ENCODE results near the gene DELE1. TPM values are rescaled to one million over a fixed set of nuclear protein-coding genes. Genes with fewer than 3 reads are reported as not detected.

The DELE1 gene
- total RNA-seq, 1 donor from 2014 or later: 69.5 TPM

DNA sequence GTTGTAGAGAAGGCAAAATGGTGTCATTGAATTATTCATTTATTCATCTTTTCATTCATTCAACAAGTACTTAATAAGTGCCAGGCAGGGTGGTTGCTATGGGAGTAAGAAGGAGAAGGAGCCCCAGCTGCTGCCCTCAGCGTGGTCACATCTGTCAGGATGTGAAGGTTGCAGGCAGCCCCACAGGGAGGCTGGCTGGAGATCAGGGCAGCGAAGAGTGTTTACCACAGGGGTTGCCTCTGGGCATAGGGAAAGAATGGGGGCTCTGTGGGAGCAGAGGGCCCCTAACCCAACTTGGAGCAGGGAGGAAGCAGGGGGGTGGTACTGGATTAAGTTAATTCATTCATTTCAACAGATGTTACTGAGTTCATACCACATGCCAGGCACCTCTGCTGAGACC is 28.3 kb downstream of the DELE1 start:
- DNase-seq (ENCODE audit: extremely low read depth, low read depth, low spot score): no peak

DNA sequence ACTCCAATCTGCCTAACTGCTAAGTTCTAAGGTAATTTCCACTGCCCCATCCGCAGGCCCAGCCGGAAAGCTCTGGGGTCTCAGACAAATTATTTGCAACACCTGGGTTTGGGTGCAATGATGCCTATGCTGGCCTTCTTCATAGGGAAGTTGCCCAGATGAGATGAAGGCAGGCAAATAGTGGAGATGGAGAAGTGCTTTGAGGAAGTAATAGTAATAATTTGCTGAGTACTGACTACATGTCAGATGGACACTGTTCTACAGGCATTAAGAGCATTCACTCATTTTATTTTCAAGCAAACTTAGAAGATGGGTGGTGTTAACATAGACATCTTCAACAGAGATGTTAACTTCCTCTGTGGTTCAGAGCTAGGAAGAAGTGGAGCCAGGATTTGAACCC is 30.5 kb downstream of the DELE1 start:
- no peak for DNase-seq (ENCODE audit: extremely low read depth, low read depth, low spot score)

DNA sequence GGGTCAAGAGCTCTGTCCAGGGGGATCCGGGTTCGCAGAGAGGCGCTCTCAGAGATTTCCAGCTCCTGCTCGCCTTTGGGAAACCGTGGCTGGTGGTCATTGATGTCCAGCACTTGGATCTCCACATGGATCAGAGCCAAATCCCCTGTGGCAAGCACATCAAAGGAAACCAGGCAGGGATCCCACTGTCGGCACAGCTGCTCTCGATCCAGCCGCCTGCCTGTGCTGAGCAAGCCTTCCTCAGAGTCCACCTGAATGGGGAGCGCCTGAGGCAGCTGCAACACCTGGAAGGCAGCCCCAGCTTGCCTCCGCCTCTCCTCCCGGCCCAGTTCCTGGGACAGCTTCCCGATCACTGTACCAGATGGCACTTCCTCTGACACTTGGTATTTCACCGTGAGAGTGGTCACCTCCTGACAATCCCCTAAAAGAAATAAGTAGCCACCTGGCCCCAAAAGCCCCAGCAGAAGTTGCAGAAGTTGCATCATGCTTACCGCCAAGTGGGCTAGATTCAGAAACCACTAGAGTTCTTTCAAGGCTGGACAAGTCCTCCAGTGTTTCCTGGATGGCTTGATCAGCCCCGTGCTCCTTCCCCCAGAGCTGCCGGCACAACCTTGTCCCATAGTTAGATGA is 33.8 kb downstream of the DELE1 start:
- DNase-seq (ENCODE audit: extremely low read depth, low read depth, low spot score): no peak

- DNase-seq (ENCODE audit: extremely low read depth, low read depth, low spot score): peak; percentile 66
These were observed 34.4 kb downstream of the DELE1 start, which contains the start of gene PCDH12 for GRCh38 chr5:141958113-141958512. Gene PCDH12 (minus strand): TSS chr5:141958202. CDS start chr5:141957851, 351 bp downstream.

DNA sequence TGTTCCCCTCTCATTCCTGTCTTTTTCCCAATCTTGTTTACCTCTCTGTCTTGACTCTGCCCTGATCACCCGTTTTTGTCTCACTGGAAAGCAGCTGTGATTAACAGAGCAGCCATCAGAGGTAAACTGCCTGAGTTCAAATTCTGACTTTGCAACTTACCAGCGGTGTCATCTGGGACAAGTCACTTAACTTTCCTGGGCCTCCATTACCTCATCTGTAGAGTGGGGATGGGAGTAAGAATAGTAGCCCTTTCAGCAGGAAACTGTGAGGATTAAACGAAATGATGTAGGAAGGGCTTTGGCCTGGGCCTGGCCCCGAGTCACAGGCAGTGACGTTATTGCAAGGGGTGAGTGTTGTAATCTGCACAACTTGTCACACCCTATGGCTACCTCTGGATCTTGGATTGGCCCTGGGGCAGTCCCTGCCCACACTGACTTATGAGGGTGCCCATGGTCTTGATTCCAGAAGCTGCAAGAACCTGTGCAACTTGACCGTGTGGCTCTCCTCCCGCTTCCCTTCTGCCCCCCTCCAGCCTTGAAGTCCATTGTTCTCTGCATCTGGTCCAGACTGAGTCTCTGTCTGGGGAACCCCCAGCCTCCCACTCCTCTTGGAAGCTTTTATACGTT is 35.0 kb downstream of the DELE1 start:
- no peak for DNase-seq (ENCODE audit: extremely low read depth, low read depth, low spot score)

DNA sequence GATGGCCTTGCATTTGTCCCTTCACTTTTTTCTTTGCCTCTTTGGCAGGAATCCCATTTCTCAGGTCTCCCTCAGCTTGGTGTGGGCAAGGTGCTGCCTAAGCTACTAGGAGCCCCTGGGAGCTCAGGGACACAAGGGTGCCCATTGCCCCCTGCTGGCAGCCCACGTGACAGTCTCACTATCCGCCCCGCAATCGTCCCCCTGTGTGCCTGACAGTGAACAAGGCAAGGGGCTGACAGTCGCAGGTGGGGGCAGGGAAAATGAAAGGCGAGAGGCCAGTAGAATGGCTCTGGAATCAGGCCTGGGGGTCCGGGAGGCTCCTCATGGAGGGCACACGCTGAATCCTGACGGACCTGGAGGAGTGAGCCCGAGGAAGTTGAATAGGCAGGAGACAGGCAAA is 36.3 kb downstream of the DELE1 start:
- no peak for DNase-seq (ENCODE audit: extremely low read depth, low read depth, low spot score)

GRCh38 chr5:141960449-141961323 is 37.0 kb downstream of the DELE1 start:
- DNase-seq (ENCODE audit: extremely low read depth, low read depth, low spot score): no peak

- DNase-seq (ENCODE audit: extremely low read depth, low read depth, low spot score): no peak
These were observed 37.8 kb downstream of the DELE1 start for GRCh38 chr5:141961466-141961865.

GRCh38 chr5:141963701-141964100 is 40.0 kb downstream of the DELE1 start:
- DNase-seq (ENCODE audit: extremely low read depth, low read depth, low spot score): no peak

GRCh38 chr5:141965071-141965470 is 41.4 kb downstream of the DELE1 start:
- DNase-seq (ENCODE audit: extremely low read depth, low read depth, low spot score): no peak

DNA sequence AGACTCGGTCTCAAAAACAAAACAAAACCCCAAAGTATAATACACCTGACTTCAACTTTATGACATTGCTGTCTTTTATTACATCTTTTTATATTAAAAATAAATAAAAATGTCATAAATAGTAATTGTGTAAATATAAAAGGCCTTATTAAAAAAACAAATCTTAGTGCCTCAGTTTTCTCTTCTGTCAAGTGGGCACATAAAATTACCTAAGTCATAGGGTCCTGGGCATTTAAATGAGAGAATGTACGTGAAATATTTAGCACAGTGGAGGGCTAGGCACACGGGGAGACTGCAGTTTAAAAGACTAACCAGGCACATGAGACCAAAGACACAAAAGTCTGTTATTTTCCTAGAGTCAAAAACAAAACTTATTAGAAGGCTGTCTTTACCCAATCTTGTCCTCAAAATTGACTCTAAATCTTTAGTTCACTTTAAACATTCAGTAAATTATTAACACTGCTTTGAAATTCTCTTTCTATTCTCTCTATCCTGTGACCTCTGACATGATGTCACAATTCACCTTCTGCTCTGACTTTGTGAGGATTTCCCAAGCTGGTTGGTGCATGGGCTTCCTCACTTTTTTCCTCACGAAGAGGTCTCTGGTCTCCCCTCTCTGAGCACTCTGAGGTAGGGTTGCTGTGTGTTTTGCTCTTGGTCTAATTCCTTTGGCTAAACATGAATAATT is 42.7 kb downstream of the DELE1 start:
- DNase-seq (ENCODE audit: extremely low read depth, low read depth, low spot score): no peak

DNA sequence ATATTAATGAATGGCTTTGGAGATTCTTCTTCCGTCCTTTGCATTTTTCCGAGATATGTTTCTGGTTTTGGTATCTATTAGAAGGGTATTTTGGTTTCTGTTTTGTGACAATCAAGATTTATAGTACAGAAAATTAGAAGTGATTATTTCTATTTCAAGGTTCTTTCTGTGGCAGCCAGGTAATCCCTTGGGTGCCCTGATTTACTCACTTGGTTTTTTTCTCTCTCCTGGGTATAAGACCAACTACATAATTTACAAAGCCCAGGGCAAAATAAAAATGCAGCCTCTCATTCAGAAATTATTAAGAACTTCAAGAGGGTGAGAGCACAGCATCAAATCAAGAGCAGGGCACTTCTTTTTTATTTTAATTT is 43.3 kb downstream of the DELE1 start:
- no peak for DNase-seq (ENCODE audit: extremely low read depth, low read depth, low spot score)

DNA sequence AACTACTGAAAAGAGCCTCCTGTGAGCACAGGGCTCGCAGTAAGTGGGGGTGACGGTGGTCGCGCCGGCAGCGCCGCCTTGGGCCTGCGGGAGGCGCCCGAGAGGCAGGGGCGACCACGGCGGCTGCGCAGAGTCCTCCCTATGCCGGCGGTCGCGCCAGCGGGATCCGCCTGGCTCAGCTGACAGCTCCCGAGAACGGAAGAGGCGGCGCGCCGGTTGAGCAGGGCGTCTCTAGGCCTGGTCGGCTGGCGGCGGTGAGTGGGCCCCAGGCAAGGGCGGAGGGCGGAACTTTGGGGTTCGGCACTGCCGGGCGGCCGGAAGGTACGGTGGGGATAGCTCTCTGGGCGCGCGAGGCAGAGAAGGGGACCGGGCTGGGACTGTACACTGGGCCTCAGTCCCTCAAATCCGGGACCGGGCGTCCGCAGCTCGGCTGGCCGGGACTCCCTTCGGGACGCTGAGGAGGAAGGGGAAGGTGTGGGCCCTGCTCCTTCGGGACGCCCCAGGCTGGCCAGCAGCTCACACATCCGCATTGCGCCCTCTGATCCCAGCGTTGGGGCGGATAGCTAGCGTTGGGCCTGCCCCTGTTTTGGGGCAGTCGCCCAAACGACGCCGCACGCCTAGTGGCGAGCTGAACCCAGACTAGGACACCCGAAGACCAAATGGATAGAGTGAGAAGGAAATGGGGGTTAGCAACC is 45.4 kb downstream of the DELE1 start, which contains the start of gene RNF14:
Gene RNF14 (plus strand): TSS at position 192 of the 695 bp plus-strand sequence. CDS start 4,484 bp downstream, outside the sequence.
- DNase-seq (ENCODE audit: extremely low read depth, low read depth, low spot score): no peak

- DNase-seq (ENCODE audit: extremely low read depth, low read depth, low spot score): no peak
These were observed 46.4 kb downstream of the DELE1 start for GRCh38 chr5:141969783-141970771.

GRCh38 chr5:141973871-141974595 is 50.4 kb downstream of the DELE1 start:
- no peak for DNase-seq (ENCODE audit: extremely low read depth, low read depth, low spot score)

- DNase-seq (ENCODE audit: extremely low read depth, low read depth, low spot score): no peak
These were observed 52.5 kb downstream of the DELE1 start for GRCh38 chr5:141976176-141976575.

DNA sequence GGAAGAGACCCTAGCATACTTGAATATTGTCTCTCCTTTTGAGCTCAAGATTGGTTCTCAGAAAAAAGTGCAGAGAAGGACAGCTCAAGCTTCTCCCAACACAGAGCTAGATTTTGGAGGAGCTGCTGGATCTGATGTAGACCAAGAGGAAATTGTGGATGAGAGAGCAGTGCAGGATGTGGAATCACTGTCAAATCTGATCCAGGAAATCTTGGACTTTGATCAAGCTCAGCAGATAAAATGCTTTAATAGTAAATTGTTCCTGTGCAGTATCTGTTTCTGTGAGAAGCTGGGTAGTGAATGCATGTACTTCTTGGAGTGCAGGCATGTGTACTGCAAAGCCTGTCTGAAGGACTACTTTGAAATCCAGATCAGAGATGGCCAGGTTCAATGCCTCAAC is 54.7 kb downstream of the DELE1 start:
- DNase-seq (ENCODE audit: extremely low read depth, low read depth, low spot score): no peak

- no peak for DNase-seq (ENCODE audit: extremely low read depth, low read depth, low spot score)
These were observed 59.0 kb downstream of the DELE1 start for GRCh38 chr5:141982626-141983025.

GRCh38 chr5:141986072-141986471 is 62.4 kb downstream of the DELE1 start:
- no peak for DNase-seq (ENCODE audit: extremely low read depth, low read depth, low spot score)
